Gastroesophageal sphincter (tissue), 4 donors: ENCODE data around the gene SPATA1. TPM values are rescaled to one million over a fixed set of nuclear protein-coding genes. Genes with fewer than 3 reads are reported as not detected.

ENCODE experiments used
- ATAC-seq: fragments of 150-250 bp; one replicate; pipeline ENCODE4 v1.9.1; 2016; ENCODE audit warnings: mild to moderate bottlenecking, moderate library complexity
- H3K27ac ChIP-seq, 4 donors: fragments of 200-600 bp; sonication (generic) in 3 of 4; 1 replicate in 3 of 4; 2 replicates in 1 of 4; pipeline ENCODE4 v1.5.1; 2016 to 2019
- H3K27me3 ChIP-seq: fragments of 200-600 bp; sonication (generic); one replicate; pipeline ENCODE4 v1.5.1; 2019
- H3K36me3 ChIP-seq, 2 donors: fragments of 200-600 bp; sonication (generic); one replicate each; pipeline ENCODE4 v1.5.1; 2019; ENCODE audit warnings: control low read depth in 1 of 2
- H3K4me1 ChIP-seq, 3 donors: fragments of 200-600 bp; sonication (generic); 1 replicate in 2 of 3; 2 replicates in 1 of 3; pipeline ENCODE4 v1.5.1; 2016 to 2019; ENCODE audit warnings: control low read depth in 2 of 3
- H3K4me3 ChIP-seq, 2 donors: fragments of 200-600 bp; sonication (generic); one replicate each; pipeline ENCODE4 v1.5.1; 2019; ENCODE audit warnings: mild to moderate bottlenecking in 1 of 2, moderate library complexity in 1 of 2
- H3K9me3 ChIP-seq, 3 donors: fragments of 200-600 bp; sonication (generic); one replicate each; pipeline ENCODE4 v1.5.1; 2017 to 2019; ENCODE audit warnings: control low read depth in 2 of 3
- CTCF ChIP-seq, 4 experiments: fragments of 200-600 bp in 2 of 4; fragments of 450-650 bp in 2 of 4; sonication (generic) in 1 of 4; IDR thresholded peaks; one replicate each; pipeline ENCODE4 v1.5.1; 2017 to 2019; ENCODE audit warnings: antibody characterized with exemption in 4 of 4, mild to moderate bottlenecking in 2 of 4, moderate library complexity in 2 of 4
- EP300 ChIP-seq: sonication (generic); formaldehyde crosslinking; IDR thresholded peaks from one replicate; pipeline ENCODE4 v1.6.1; 2017; ENCODE audit warnings: antibody characterized with exemption, mild to moderate bottlenecking
- POLR2A ChIP-seq, 2 donors: fragments of 450-650 bp; IDR thresholded peaks; one replicate each; pipeline ENCODE4 v1.6.1; 2017; ENCODE audit warnings: antibody characterized with exemption in 2 of 2, mild to moderate bottlenecking in 2 of 2, moderate library complexity in 1 of 2
- POLR2AphosphoS5 ChIP-seq: sonication (generic); formaldehyde crosslinking; IDR thresholded peaks from one replicate; pipeline ENCODE4 v1.6.1; 2017; ENCODE audit warnings: antibody characterized with exemption
- WGBS, 2 donors: methylation state at CpG; one replicate each; pipeline ENCODE4 v1.1.5; 2018; ENCODE audit warnings: low coverage in 1 of 2; 5-methylcytosine and 5-hydroxymethylcytosine counted together
- total RNA-seq, 4 donors: library from RNA; depleted of rRNA; stranded (reverse); fragments of >200 nt; gene quantifications; one replicate each; pipeline ENCODE4 v1.1.0, GENCODE V29; 2016

Gene SPATA1, protein sequence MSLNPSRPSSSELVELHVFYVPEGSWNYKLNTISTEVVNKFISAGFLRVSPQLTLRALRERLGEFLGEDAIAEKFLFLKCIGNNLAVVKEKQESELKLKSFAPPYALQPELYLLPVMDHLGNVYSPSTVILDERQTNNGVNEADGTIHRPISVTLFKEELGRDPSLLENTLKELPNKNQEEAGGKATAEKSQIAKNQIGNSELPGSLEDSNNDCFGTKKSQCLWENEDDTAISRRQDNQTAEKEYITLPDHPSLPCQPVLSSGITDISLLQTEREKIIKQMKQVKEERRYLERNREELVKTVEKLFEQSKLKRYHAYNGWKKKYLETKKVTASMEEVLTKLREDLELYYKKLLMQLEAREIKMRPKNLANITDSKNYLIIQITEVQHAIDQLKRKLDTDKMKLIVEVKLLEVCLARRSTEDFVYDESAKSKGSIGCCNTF
- total RNA-seq, result 1 to 10 TPM in 1 of 4 donors, not detected in 3; 1.2 TPM

GRCh38 chr1:84506002-84506728, at the start of gene SPATA1, which contains the start of gene GNG5:
Gene SPATA1 (plus strand): TSS chr1:84506386. CDS start chr1:84516360, 9,974 bp downstream.
Gene GNG5 (minus strand): TSS chr1:84506581. CDS start chr1:84506091, 490 bp downstream.
- 0% methylated on average over 7 of the region's 60 CpGs; no CpG with 5 or more reads in 1 of the 2 donors for WGBS, 2 donors
- H3K9me3 ChIP-seq, result peaks cover 0 to 9% (median 0%) of the 10 kb centered on the region in 3 donors
- peak within 1 kb of the TSS; percentile 80 to 81 for H3K4me3 ChIP-seq
- H3K36me3 ChIP-seq, result peaks cover 0 to 5% of the 10 kb centered on the region in 2 donors
- no peak for TF ChIP-seq CTCF (IDR thresholded peaks at IDR 0.05)
- peak; percentile 83 for TF ChIP-seq POLR2AphosphoS5
- TF ChIP-seq POLR2A (IDR thresholded peaks at IDR 0.05), result peak; percentile 63 to 78
- no peak for TF ChIP-seq EP300
- H3K27me3 ChIP-seq, result no peaks in the 10 kb centered on the region
- H3K4me1 ChIP-seq, result peaks cover 7 to 41% (median 19%) of the 10 kb centered on the region in 3 donors
- ATAC-seq, result peak; percentile 97
- peak within 1 kb of the TSS; percentile 89 to 97 (median 90) for H3K27ac ChIP-seq

- Histone ChIP-seq H3K9me3 (no peaks in the 10 kb centered on the region), H3K4me1 (no peaks in the 10 kb centered on the region), H3K27ac (no peak overlapping the region), H3K4me3 (no peak overlapping the region), H3K27me3 (peaks cover 50% of the 10 kb centered on the region), H3K36me3 (no peaks in the 10 kb centered on the region)
- TF ChIP-seq EP300 (no peak), POLR2AphosphoS5 (no peak), CTCF (IDR thresholded peaks at IDR 0.05) (no peak), POLR2A (IDR thresholded peaks at IDR 0.05) (no peak)
- ATAC-seq, result no peak
- 70 to 100% methylated on average over 1 of the region's 1 CpG for WGBS, 2 donors
Observed at GRCh38 chr1:84462118-84462517, 44.1 kb upstream of the SPATA1 start.

GRCh38 chr1:84467298-84467697, 38.9 kb upstream of the SPATA1 start:
- TF ChIP-seq EP300, result no peak
- TF ChIP-seq POLR2AphosphoS5, result no peak
- no peak for TF ChIP-seq POLR2A (IDR thresholded peaks at IDR 0.05)
- no peak for TF ChIP-seq CTCF (IDR thresholded peaks at IDR 0.05)
- ATAC-seq, result no peak

DNA sequence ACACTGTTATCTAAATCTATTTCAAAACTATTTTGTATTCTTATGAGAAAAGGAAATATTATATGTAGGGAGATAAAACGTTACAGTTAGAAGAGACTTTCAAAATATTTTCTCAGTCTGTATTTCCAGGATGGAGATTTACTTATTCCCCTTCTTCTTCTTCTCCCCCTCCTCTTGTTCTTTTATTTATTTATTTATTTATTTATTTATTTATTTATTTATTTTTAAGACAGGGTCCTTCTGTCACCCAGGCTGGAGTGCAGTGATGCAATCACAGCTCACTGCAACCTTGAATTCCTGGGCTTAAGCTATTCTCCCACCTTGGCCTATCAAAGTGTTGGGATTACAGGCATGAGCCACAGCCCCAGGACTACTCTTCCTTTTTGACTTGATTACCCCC, 30.0 kb upstream of the SPATA1 start:
- Histone ChIP-seq H3K4me1 (peaks cover 2 to 20% (median 9%) of the 10 kb centered on the region in 3 donors), H3K9me3 (no peaks in the 10 kb centered on the region), H3K27ac (no peak overlapping the region), H3K4me3 (no peak overlapping the region), H3K36me3 (no peaks in the 10 kb centered on the region), H3K27me3 (peaks cover 58% of the 10 kb centered on the region)
- TF ChIP-seq POLR2AphosphoS5 (no peak), POLR2A (IDR thresholded peaks at IDR 0.05) (no peak), EP300 (no peak), CTCF (IDR thresholded peaks at IDR 0.05) (no peak)
- 40 to 47% methylated on average over 1 of the region's 1 CpG for WGBS, 2 donors
- no peak for ATAC-seq

More at GRCh38 chr1:84467298-84467697, 38.9 kb upstream of the SPATA1 start:
- Histone ChIP-seq H3K4me1 (no peaks in the 10 kb centered on the region), H3K27ac (no peak overlapping the region), H3K4me3 (no peak overlapping the region), H3K36me3 (no peaks in the 10 kb centered on the region), H3K27me3 (peaks cover 61% of the 10 kb centered on the region), H3K9me3 (no peaks in the 10 kb centered on the region)
